HEK293 (cell line): Measurements from ENCODE around the gene DUSP6.

Experiments used
- CTCF ChIA-PET: fragments of 350-600 bp; formaldehyde crosslinking; extraction: SDS; loops from one replicate; lab custom pipeline; 2021; ENCODE audit warnings: antibody characterized with exemption; lab: Yijun Ruan, JAX
- POLR2A ChIA-PET: fragments of 300-600 bp; formaldehyde crosslinking; extraction: SDS; loops from one replicate; lab custom pipeline; 2020; ENCODE audit warnings: antibody characterized with exemption, inconsistent platforms; lab: Yijun Ruan, JAX
- H3K27ac ChIP-seq: fragments of 200-500 bp; sonication (Bioruptor generic); 2 replicates; pipeline ENCODE4 v1.5.1; 2014; ENCODE audit warnings: low read depth, low read length, control low read depth, inconsistent platforms; ENCODE audit errors: extremely low read depth
- H3K36me3 ChIP-seq, 2 experiments: fragments of 200-500 bp in 1 of 2; sonication (Bioruptor generic) in 1 of 2; 1 replicate in 1 of 2; 2 replicates in 1 of 2; pipeline ENCODE4 v1.5.1; 2014 to 2017; ENCODE audit warnings: inconsistent platforms in 2 of 2, low read length in 2 of 2; ENCODE audit not compliant: control insufficient read depth in 2 of 2, insufficient read depth in 1 of 2
- H3K4me1 ChIP-seq: fragments of 200-500 bp; sonication (Bioruptor generic); 2 replicates; pipeline ENCODE4 v1.5.1; 2014; ENCODE audit warnings: mild to moderate bottlenecking, low read length, inconsistent platforms; ENCODE audit not compliant: control insufficient read depth, insufficient read depth
- H3K4me3 ChIP-seq: 2 replicates; pipeline ENCODE4 v1.5.1; 2011; ENCODE audit warnings: low read depth, mild to moderate bottlenecking, control low read depth, low read length, moderate library complexity
- H3K9me3 ChIP-seq: fragments of 200-500 bp; sonication (Bioruptor generic); 2 replicates; pipeline ENCODE4 v1.5.1; 2014; ENCODE audit warnings: low read depth, low read length, inconsistent platforms; ENCODE audit not compliant: control insufficient read depth, insufficient read depth
- BCL11B ChIP-seq: fragments of 450-650 bp; formaldehyde crosslinking; IDR thresholded peaks from 2 replicates; pipeline ENCODE4 v1.5.1; 2016; ENCODE audit warnings: low read depth, missing biosample characterization, missing genetic modification characterization
- OVOL3 ChIP-seq: fragments of 450-650 bp; formaldehyde crosslinking; IDR thresholded peaks from 2 replicates; pipeline ENCODE4 v1.5.1; 2016; ENCODE audit warnings: missing biosample characterization, missing genetic modification characterization
- ZNF114 ChIP-seq: fragments of 450-650 bp; formaldehyde crosslinking; IDR thresholded peaks from 2 replicates; pipeline ENCODE4 v1.5.0; 2017; ENCODE audit warnings: missing biosample characterization, missing genetic modification characterization
- ZNF121 ChIP-seq: fragments of 450-650 bp; formaldehyde crosslinking; IDR thresholded peaks from 2 replicates; pipeline ENCODE4 v1.5.1; 2016; ENCODE audit warnings: missing biosample characterization, missing genetic modification characterization
- ZNF157 ChIP-seq: fragments of 450-650 bp; formaldehyde crosslinking; IDR thresholded peaks from 2 replicates; pipeline ENCODE4 v1.5.1; 2016; ENCODE audit warnings: missing biosample characterization, missing genetic modification characterization
- ZNF223 ChIP-seq: fragments of 450-650 bp; formaldehyde crosslinking; IDR thresholded peaks from 2 replicates; pipeline ENCODE4 v1.5.1; 2016; ENCODE audit warnings: missing biosample characterization, missing genetic modification characterization
- ZNF335 ChIP-seq: fragments of 450-650 bp; formaldehyde crosslinking; conservative IDR thresholded peaks from 2 replicates; pipeline ENCODE4 v1.5.1; 2016; ENCODE audit warnings: missing biosample characterization, missing genetic modification characterization
- ZNF426 ChIP-seq: fragments of 450-650 bp; formaldehyde crosslinking; IDR thresholded peaks from 2 replicates; pipeline ENCODE4 v1.5.1; 2017; ENCODE audit warnings: missing biosample characterization, missing genetic modification characterization, mild to moderate bottlenecking, inconsistent platforms, moderate library complexity
- ZNF529 ChIP-seq: fragments of 450-650 bp; formaldehyde crosslinking; IDR thresholded peaks from 2 replicates; pipeline ENCODE4 v1.5.1; 2017; ENCODE audit warnings: missing genetic modification characterization, missing biosample characterization; ENCODE audit not compliant: insufficient replicate concordance
- ZNF670 ChIP-seq: fragments of 450-650 bp; formaldehyde crosslinking; IDR thresholded peaks from 2 replicates; pipeline ENCODE4 v1.5.1; 2016; ENCODE audit warnings: missing biosample characterization, missing genetic modification characterization, low read depth
- ZNF776 ChIP-seq: fragments of 450-650 bp; formaldehyde crosslinking; IDR thresholded peaks from 2 replicates; pipeline ENCODE4 v1.5.0; 2017; ENCODE audit warnings: missing biosample characterization, missing genetic modification characterization, borderline replicate concordance
- TF ChIP-seq, protein P1 (sequence below): fragments of 450-650 bp; formaldehyde crosslinking; IDR thresholded peaks from 2 replicates; pipeline ENCODE4 v1.5.1; 2016; ENCODE audit warnings: missing biosample characterization, missing genetic modification characterization
- TF ChIP-seq, protein P2 (sequence below): sonication (generic); formaldehyde crosslinking; IDR thresholded peaks from 2 replicates; pipeline ENCODE4 v1.8.1; 2022; ENCODE audit warnings: mild to moderate bottlenecking, moderate library complexity, missing genetic modification reagents
- TF ChIP-seq, protein P3 (sequence below): fragments of 450-650 bp; formaldehyde crosslinking; IDR thresholded peaks from 2 replicates; pipeline ENCODE4 v1.5.1; 2017; ENCODE audit warnings: missing biosample characterization, missing genetic modification characterization
- TF ChIP-seq, protein P4 (sequence below): fragments of 450-650 bp; formaldehyde crosslinking; IDR thresholded peaks from 2 replicates; pipeline ENCODE4 v1.5.1; 2016; ENCODE audit warnings: missing biosample characterization, missing genetic modification characterization
- TF ChIP-seq, protein P5 (sequence below): fragments of 450-650 bp; formaldehyde crosslinking; IDR thresholded peaks from 2 replicates; pipeline ENCODE4 v1.5.0; 2017; ENCODE audit warnings: missing biosample characterization, missing genetic modification characterization, borderline replicate concordance
- TF ChIP-seq, protein P6 (sequence below): fragments of 450-650 bp; formaldehyde crosslinking; IDR thresholded peaks from 2 replicates; pipeline ENCODE4 v1.5.1; 2016; ENCODE audit warnings: missing biosample characterization, missing genetic modification characterization

Gene DUSP6

DNA sequence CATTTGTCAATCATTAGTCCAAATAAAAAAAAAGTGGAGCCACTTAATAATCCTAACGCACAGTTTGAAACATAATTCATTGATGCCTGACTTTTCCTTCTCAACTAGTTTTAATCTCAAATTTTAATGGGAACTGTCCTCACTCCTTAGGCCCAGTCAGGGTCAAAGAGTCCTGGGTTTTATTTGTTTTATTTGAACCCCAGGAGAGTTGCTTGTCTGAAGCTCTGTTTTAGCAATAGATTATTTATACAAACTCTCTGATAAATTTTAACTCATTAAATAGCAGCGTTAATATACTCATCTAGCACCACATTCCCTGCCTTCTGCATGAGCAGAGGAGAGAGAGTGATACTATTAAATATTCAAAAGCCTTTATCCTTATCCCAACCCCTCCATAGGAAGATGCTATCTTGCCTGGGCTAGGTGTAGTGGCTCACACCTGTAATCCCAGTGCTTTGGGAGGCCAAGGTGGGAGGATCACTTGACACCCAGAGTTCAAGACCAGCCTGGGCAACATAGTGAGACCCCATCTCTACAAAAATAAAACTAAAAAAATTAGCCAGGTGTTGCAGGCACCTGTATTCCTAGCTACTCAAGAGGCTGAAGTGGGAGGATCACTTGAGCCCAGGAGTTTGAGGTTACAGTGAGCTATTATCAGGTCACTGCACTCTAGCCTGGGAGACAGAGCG, 14.5 kb upstream of the DUSP6 start:
- CTCF ChIA-PET: interaction anchor here (0.7 to 0.8 kb wide), 2 partner anchors 36 to 95 kb away, joined by 3 read pairs; no protein-coding TSS in a partner anchor
- H3K27ac ChIP-seq: no peak overlapping the region
- no peaks in the 10 kb centered on the region for H3K36me3 ChIP-seq
- H3K4me3 ChIP-seq: no peak overlapping the region
- peaks cover 6% of the 10 kb centered on the region; the same call in 1 of the 2 replicates for H3K4me1 ChIP-seq
- TF ChIP-seq ZNF121 (tag by site-specific recombination) (0 out of 2 replicates have a peak, but pooled peaks have one; percentile 51), ZNF776 (tag by site-specific recombination) (no peak)
- H3K9me3 ChIP-seq: no peaks in the 10 kb centered on the region
- POLR2A ChIA-PET: no interaction called here

DNA sequence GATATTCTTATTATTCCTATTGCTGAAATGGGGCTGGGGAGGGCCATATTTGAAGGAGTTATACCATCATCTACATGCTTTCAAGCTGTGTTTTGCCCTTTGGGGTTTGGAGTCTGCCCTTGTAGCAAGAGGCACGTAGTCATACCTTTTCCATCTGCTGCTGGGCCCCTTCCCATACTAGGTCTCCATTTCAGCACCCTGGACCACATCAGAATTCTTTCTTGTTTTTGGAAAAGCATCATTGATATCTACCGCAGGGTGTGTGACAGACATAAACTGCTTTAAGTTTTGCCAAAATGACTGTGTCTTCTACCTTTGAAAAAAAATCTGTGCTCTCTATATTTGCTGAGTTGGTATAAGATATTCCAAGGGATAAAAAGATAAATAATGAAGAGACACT, 12.3 kb upstream of the DUSP6 start:
- Histone ChIP-seq H3K9me3 (no peaks in the 10 kb centered on the region), H3K36me3 (no peaks in the 10 kb centered on the region), H3K4me3 (no peak overlapping the region), H3K27ac (no peak overlapping the region), H3K4me1 (no peaks in the 10 kb centered on the region)
- TF ChIP-seq, protein P1, sequence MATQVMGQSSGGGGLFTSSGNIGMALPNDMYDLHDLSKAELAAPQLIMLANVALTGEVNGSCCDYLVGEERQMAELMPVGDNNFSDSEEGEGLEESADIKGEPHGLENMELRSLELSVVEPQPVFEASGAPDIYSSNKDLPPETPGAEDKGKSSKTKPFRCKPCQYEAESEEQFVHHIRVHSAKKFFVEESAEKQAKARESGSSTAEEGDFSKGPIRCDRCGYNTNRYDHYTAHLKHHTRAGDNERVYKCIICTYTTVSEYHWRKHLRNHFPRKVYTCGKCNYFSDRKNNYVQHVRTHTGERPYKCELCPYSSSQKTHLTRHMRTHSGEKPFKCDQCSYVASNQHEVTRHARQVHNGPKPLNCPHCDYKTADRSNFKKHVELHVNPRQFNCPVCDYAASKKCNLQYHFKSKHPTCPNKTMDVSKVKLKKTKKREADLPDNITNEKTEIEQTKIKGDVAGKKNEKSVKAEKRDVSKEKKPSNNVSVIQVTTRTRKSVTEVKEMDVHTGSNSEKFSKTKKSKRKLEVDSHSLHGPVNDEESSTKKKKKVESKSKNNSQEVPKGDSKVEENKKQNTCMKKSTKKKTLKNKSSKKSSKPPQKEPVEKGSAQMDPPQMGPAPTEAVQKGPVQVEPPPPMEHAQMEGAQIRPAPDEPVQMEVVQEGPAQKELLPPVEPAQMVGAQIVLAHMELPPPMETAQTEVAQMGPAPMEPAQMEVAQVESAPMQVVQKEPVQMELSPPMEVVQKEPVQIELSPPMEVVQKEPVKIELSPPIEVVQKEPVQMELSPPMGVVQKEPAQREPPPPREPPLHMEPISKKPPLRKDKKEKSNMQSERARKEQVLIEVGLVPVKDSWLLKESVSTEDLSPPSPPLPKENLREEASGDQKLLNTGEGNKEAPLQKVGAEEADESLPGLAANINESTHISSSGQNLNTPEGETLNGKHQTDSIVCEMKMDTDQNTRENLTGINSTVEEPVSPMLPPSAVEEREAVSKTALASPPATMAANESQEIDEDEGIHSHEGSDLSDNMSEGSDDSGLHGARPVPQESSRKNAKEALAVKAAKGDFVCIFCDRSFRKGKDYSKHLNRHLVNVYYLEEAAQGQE (tag by site-specific recombination): peak; percentile 87
- no peak for TF ChIP-seq ZNF157 (tag by site-specific recombination)
- POLR2A ChIA-PET: no interaction called here
- CTCF ChIA-PET: interaction anchor here (0.7 kb wide), 1 partner anchor 160 kb away, joined by 3 read pairs; the partner anchor contains the start of gene GALNT4

DNA sequence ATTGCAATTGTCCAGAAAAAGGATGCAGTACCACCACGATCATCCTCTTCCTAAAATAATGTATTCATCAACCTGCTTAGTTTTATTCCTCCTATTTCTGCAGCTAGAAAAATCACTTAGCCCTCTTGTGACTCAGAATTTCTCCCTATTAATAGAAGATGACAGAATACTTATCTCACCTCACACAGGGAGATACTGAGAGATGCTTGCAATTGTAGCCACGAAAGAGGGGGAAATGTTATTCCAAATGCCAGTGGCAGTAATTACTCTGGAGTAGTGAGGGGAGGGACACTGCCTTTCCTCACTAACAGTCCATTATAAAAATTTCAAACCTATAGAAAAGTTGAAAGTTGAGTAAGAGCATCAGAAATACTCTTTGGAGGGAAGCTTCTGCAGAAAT, 11.8 kb upstream of the DUSP6 start:
- Histone ChIP-seq H3K36me3 (no peaks in the 10 kb centered on the region), H3K9me3 (no peaks in the 10 kb centered on the region), H3K4me3 (no peak overlapping the region), H3K27ac (no peak overlapping the region), H3K4me1 (no peaks in the 10 kb centered on the region)
- ChIA-PET CTCF (interaction anchor here (0.6 kb wide), 1 partner anchor 319 kb away, joined by 3 read pairs; no protein-coding TSS in a partner anchor), POLR2A (no interaction called here)
- TF ChIP-seq, protein P2, sequence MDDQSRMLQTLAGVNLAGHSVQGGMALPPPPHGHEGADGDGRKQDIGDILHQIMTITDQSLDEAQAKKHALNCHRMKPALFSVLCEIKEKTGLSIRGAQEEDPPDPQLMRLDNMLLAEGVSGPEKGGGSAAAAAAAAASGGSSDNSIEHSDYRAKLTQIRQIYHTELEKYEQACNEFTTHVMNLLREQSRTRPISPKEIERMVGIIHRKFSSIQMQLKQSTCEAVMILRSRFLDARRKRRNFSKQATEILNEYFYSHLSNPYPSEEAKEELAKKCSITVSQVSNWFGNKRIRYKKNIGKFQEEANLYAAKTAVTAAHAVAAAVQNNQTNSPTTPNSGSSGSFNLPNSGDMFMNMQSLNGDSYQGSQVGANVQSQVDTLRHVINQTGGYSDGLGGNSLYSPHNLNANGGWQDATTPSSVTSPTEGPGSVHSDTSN (CRISPR knock-in tag): no peak
- TF ChIP-seq ZNF670 (tag by site-specific recombination) (no peak), ZNF335 (tag by site-specific recombination) (no peak), ZNF114 (tag by site-specific recombination) (no peak), ZNF223 (tag by site-specific recombination) (no peak), OVOL3 (tag by site-specific recombination) (no peak), BCL11B (no peak), ZNF529 (no peak), ZNF426 (tag by site-specific recombination) (no peak)
- TF ChIP-seq, protein P3, sequence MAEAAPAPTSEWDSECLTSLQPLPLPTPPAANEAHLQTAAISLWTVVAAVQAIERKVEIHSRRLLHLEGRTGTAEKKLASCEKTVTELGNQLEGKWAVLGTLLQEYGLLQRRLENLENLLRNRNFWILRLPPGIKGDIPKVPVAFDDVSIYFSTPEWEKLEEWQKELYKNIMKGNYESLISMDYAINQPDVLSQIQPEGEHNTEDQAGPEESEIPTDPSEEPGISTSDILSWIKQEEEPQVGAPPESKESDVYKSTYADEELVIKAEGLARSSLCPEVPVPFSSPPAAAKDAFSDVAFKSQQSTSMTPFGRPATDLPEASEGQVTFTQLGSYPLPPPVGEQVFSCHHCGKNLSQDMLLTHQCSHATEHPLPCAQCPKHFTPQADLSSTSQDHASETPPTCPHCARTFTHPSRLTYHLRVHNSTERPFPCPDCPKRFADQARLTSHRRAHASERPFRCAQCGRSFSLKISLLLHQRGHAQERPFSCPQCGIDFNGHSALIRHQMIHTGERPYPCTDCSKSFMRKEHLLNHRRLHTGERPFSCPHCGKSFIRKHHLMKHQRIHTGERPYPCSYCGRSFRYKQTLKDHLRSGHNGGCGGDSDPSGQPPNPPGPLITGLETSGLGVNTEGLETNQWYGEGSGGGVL (tag by site-specific recombination): peak; percentile 89
- TF ChIP-seq, protein P4, sequence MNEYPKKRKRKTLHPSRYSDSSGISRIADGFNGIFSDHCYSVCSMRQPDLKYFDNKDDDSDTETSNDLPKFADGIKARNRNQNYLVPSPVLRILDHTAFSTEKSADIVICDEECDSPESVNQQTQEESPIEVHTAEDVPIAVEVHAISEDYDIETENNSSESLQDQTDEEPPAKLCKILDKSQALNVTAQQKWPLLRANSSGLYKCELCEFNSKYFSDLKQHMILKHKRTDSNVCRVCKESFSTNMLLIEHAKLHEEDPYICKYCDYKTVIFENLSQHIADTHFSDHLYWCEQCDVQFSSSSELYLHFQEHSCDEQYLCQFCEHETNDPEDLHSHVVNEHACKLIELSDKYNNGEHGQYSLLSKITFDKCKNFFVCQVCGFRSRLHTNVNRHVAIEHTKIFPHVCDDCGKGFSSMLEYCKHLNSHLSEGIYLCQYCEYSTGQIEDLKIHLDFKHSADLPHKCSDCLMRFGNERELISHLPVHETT (tag by site-specific recombination): no peak
- TF ChIP-seq, protein P5, sequence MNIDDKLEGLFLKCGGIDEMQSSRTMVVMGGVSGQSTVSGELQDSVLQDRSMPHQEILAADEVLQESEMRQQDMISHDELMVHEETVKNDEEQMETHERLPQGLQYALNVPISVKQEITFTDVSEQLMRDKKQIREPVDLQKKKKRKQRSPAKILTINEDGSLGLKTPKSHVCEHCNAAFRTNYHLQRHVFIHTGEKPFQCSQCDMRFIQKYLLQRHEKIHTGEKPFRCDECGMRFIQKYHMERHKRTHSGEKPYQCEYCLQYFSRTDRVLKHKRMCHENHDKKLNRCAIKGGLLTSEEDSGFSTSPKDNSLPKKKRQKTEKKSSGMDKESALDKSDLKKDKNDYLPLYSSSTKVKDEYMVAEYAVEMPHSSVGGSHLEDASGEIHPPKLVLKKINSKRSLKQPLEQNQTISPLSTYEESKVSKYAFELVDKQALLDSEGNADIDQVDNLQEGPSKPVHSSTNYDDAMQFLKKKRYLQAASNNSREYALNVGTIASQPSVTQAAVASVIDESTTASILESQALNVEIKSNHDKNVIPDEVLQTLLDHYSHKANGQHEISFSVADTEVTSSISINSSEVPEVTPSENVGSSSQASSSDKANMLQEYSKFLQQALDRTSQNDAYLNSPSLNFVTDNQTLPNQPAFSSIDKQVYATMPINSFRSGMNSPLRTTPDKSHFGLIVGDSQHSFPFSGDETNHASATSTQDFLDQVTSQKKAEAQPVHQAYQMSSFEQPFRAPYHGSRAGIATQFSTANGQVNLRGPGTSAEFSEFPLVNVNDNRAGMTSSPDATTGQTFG: no peak
- TF ChIP-seq, protein P6, sequence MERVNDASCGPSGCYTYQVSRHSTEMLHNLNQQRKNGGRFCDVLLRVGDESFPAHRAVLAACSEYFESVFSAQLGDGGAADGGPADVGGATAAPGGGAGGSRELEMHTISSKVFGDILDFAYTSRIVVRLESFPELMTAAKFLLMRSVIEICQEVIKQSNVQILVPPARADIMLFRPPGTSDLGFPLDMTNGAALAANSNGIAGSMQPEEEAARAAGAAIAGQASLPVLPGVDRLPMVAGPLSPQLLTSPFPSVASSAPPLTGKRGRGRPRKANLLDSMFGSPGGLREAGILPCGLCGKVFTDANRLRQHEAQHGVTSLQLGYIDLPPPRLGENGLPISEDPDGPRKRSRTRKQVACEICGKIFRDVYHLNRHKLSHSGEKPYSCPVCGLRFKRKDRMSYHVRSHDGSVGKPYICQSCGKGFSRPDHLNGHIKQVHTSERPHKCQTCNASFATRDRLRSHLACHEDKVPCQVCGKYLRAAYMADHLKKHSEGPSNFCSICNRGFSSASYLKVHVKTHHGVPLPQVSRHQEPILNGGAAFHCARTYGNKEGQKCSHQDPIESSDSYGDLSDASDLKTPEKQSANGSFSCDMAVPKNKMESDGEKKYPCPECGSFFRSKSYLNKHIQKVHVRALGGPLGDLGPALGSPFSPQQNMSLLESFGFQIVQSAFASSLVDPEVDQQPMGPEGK (tag by site-specific recombination): no peak
